Measurements from ENCODE around the gene NPY4R. TPM values are rescaled to one million over a fixed set of nuclear protein-coding genes. Genes with fewer than 3 reads are reported as not detected.
A peak's percentile ranks its signal among the peaks of the same experiment; 100 is the strongest.
"Not testable (repeated sequence)": the region's sequence is repeated elsewhere in the genome, so short reads cannot be mapped to it uniquely, and the experiment has no call there.

The NPY4R gene, protein sequence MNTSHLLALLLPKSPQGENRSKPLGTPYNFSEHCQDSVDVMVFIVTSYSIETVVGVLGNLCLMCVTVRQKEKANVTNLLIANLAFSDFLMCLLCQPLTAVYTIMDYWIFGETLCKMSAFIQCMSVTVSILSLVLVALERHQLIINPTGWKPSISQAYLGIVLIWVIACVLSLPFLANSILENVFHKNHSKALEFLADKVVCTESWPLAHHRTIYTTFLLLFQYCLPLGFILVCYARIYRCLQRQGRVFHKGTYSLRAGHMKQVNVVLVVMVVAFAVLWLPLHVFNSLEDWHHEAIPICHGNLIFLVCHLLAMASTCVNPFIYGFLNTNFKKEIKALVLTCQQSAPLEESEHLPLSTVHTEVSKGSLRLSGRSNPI
- total RNA-seq: under 1 TPM in 1 of 2 donors, not detected in 1; 0.12 TPM
- polyA plus RNA-seq (ENCODE audit: insufficient read depth, low read depth, low replicate concordance): 0.26 TPM
- long read RNA-seq, donor 1: 0 reads
- long read RNA-seq, donor 2: 0 reads

DNA sequence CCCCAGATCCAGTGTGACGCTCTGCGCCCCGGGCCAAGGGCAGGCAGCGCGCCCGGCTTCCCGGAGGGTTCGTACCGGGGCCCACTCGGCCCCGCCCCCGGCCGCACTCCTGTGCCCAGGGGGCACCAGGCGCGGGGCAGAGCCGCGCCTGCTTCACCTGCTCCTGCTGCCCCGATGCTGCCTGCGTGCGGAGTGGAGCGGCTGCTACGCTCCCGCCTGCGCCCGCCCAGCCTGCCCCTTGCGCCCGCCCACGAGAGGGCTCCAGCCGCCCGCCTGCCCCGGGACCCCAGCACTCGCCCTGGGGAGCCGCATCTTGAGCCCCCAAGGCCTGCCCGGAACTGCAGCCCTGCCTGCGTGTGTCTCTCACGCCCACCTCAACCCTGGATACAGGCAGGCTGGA is at the start of gene NPY4R:
NPY4R (minus strand) TSS at position 194 of the 400 bp plus-strand sequence. CDS start 3,323 bp downstream, outside the sequence.
- H3K27ac ChIP-seq; H3K4me1 ChIP-seq; H3K4me3 ChIP-seq; H3K9me3 ChIP-seq; intact Hi-C loops (cut with DNase I; ENCODE audit: low total_unique reads); DNase-seq; H3K27me3 ChIP-seq; H3K36me3 ChIP-seq (ENCODE audit: low read depth, missing control alignments): not testable (repeated sequence)
- WGBS, 2 donors: no CpG with 5 or more reads among the region's 36 CpGs

DNA sequence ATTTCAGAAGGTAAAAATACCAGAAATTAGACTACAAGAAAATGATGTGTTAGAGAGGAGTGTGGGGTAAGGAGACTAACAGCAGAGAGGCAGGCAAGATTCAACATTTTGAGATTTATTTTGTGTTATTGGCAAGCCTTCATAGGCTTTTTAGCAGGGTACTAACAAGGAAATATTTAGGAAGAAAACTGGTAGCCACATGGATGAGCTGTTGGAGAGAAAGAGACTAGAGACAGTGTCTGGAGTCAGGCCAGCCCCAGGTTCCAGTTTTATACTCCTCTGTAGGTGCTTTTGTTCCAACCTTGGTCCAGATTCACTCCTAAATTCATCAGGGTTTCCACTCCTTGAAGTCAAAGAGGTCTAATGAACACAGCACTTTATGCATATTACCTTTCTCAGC is 49.6 kb upstream of the NPY4R start:
- no peak for TF ChIP-seq POLR2A (IDR thresholded peaks at IDR 0.05)
- TF ChIP-seq, protein P1, sequence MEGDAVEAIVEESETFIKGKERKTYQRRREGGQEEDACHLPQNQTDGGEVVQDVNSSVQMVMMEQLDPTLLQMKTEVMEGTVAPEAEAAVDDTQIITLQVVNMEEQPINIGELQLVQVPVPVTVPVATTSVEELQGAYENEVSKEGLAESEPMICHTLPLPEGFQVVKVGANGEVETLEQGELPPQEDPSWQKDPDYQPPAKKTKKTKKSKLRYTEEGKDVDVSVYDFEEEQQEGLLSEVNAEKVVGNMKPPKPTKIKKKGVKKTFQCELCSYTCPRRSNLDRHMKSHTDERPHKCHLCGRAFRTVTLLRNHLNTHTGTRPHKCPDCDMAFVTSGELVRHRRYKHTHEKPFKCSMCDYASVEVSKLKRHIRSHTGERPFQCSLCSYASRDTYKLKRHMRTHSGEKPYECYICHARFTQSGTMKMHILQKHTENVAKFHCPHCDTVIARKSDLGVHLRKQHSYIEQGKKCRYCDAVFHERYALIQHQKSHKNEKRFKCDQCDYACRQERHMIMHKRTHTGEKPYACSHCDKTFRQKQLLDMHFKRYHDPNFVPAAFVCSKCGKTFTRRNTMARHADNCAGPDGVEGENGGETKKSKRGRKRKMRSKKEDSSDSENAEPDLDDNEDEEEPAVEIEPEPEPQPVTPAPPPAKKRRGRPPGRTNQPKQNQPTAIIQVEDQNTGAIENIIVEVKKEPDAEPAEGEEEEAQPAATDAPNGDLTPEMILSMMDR (IDR thresholded peaks at IDR 0.05): no peak

DNA sequence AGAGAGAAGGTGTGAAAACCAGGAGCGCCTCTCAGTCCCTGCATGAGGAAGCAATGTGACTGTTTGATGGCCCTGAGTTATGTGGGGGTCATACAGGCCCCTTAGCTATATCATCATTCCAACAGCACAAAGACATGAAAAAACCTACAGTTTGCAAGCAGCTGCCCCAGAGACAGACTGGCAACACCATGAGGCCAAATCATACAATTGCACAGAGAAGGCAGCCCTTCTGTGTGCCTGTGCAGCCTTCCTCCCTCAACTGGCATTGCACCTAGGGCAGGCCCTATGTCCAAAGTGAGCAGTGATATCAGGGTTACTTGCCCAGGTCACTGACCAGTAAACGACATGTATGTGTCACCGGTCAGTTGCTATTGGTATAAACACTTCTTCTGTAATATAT is 49.1 kb upstream of the NPY4R start:
- Histone ChIP-seq H3K4me1 (no peaks in the 10 kb centered on the region), H3K27ac (no peak overlapping the region), H3K4me3 (no peak overlapping the region), H3K27me3 (no peaks in the 10 kb centered on the region), H3K36me3 (ENCODE audit: low read depth, missing control alignments) (no peaks in the 10 kb centered on the region), H3K9me3 (no peaks in the 10 kb centered on the region)
- intact Hi-C loops (cut with DNase I; ENCODE audit: low total_unique reads): no loop called here
- no peak for DNase-seq
- TF ChIP-seq, protein P1 (IDR thresholded peaks at IDR 0.05): no peak
- TF ChIP-seq POLR2A (IDR thresholded peaks at IDR 0.05): no peak
- WGBS, 2 donors: 78 to 86% methylated on average over 3 of the region's 3 CpGs

More for the DNA sequence above, 49.6 kb upstream of the NPY4R start:
- H3K27ac ChIP-seq: no peak overlapping the region
- no peak overlapping the region for H3K4me3 ChIP-seq
- intact Hi-C loops (cut with DNase I; ENCODE audit: low total_unique reads): no loop called here
- no peaks in the 10 kb centered on the region for H3K9me3 ChIP-seq
- no peaks in the 10 kb centered on the region for H3K27me3 ChIP-seq
- peak; percentile 9 for DNase-seq
- H3K4me1 ChIP-seq: no peaks in the 10 kb centered on the region
- H3K36me3 ChIP-seq (ENCODE audit: low read depth, missing control alignments): no peaks in the 10 kb centered on the region

DNA sequence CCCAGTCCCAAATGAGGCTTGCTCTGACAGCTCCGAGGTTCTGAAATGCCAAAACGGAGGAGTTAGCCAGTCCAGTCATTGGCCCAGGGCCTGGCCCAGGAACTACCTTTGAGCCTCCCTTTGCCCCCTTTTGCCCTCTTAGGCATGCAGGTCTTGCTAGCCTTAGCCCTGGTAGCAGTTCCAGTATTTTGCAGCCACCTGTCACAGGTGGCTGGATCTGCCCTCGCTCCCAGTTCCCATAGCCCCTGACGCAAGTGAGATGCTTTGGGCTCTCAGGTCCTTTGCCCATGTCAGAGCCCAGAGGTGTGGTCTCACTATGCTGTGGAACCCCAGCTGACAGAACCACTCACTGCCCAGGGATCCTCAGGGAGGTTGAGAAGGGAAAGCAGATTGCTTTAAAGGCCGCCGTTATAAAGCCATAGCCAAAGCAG is 48.7 kb upstream of the NPY4R start:
- 71 to 73% methylated on average over 6 of the region's 6 CpGs for WGBS, 2 donors
- Histone ChIP-seq H3K27me3 (no peaks in the 10 kb centered on the region), H3K36me3 (ENCODE audit: low read depth, missing control alignments) (no peaks in the 10 kb centered on the region), H3K4me3 (no peak overlapping the region), H3K4me1 (no peaks in the 10 kb centered on the region), H3K27ac (no peak overlapping the region), H3K9me3 (no peaks in the 10 kb centered on the region)
- peak; percentile 8 for DNase-seq
- intact Hi-C loops (cut with DNase I; ENCODE audit: low total_unique reads): no loop called here
- TF ChIP-seq, protein P1 (IDR thresholded peaks at IDR 0.05): no peak
- no peak for TF ChIP-seq POLR2A (IDR thresholded peaks at IDR 0.05)

DNA sequence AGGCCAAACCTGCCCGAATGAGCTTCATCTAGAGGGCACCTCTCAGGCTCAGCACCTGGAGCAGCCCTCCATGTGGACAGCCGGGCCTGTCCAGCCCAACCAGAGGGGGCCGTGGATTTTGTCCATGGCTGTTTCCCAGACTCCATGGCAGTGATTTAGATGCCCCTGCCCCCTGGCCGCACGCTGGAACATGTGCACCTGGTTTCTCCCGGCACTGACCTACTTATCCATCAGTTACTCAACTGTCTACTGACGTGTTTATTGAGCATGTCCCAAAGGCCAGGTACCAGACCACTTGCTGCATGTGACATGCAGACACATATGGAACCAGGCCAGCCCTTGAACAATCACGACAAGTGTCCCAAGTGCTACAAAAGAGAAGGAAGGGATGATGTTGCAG is 47.6 kb upstream of the NPY4R start:
- H3K9me3 ChIP-seq; intact Hi-C loops (cut with DNase I; ENCODE audit: low total_unique reads); DNase-seq; H3K27me3 ChIP-seq; H3K36me3 ChIP-seq (ENCODE audit: low read depth, missing control alignments); H3K27ac ChIP-seq; H3K4me3 ChIP-seq; H3K4me1 ChIP-seq: not testable (repeated sequence)
- no CpG with 5 or more reads among the region's 8 CpGs for WGBS, 2 donors

DNA sequence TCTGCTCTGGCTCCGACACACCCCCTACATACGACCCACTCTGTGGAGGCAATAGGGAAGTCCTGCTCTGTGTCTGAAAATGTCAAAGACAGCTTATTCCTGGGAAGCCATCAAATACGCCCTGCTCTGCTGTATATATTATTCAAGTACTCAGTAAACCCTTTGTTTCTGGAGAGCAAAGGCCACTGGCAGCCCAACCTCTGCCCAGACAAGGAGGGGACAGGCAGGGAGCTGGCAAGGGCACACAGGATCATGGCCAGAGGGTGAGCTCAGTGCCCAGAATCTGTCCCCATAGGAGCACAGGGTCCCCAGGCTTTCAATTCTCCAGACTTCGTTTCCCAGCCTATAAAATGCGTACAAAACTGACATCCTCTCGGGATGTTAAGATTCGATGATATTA is 47.0 kb upstream of the NPY4R start:
- H3K4me1 ChIP-seq; H3K27me3 ChIP-seq; H3K27ac ChIP-seq; H3K36me3 ChIP-seq (ENCODE audit: low read depth, missing control alignments); DNase-seq; intact Hi-C loops (cut with DNase I; ENCODE audit: low total_unique reads); H3K4me3 ChIP-seq; H3K9me3 ChIP-seq: not testable (repeated sequence)
- WGBS, 2 donors: 90% methylated on average over 2 of the region's 7 CpGs; no CpG with 5 or more reads in 1 of the 2 donors

DNA sequence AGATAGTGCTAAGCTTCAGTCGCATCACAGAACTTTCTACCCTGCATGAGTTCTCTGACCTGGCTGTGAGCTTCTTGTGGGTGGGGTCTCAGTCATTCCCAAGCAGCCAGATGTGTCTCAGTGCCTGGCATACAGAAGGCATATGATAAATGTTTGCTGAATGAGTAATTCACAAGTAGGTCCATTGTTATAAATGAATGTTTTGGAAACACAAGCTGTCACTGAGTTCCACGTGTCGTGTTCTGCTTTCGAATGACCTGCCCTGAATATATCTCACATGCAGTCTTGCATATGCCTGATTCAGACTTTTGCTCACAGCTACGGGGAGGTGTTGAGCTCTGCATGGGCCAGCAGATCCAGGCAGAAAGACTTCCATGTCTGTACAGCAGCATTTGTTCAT is 46.2 kb upstream of the NPY4R start:
- H3K4me3 ChIP-seq; H3K27me3 ChIP-seq; H3K9me3 ChIP-seq; H3K27ac ChIP-seq; intact Hi-C loops (cut with DNase I; ENCODE audit: low total_unique reads); DNase-seq; H3K36me3 ChIP-seq (ENCODE audit: low read depth, missing control alignments); H3K4me1 ChIP-seq: not testable (repeated sequence)
- no CpG with 5 or more reads among the region's 5 CpGs for WGBS, 2 donors

DNA sequence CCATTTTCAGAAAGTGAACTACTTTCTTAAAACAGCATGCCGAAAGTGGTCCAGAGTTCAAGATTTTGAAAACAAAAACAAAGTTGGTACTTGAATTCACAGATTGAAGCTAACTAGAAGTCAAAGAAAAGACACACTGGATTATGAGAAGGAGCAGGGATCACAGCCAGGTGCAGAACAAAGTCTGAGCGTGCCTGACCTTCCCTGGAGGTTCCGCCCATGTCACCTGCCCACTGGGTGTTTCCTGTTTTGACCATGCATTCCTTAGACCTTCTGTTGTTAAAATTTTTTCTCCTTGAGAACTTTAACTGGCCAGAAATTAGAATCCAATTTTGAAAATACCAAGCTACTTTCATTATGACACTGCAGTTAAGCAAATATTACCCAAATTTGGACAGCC is 34.2 kb upstream of the NPY4R start:
- intact Hi-C loops (cut with DNase I; ENCODE audit: low total_unique reads); H3K27me3 ChIP-seq; H3K9me3 ChIP-seq; H3K4me1 ChIP-seq; DNase-seq; H3K27ac ChIP-seq; H3K36me3 ChIP-seq (ENCODE audit: low read depth, missing control alignments); H3K4me3 ChIP-seq: not testable (repeated sequence)
- WGBS, 2 donors: no CpG with 5 or more reads among the region's 3 CpGs

DNA sequence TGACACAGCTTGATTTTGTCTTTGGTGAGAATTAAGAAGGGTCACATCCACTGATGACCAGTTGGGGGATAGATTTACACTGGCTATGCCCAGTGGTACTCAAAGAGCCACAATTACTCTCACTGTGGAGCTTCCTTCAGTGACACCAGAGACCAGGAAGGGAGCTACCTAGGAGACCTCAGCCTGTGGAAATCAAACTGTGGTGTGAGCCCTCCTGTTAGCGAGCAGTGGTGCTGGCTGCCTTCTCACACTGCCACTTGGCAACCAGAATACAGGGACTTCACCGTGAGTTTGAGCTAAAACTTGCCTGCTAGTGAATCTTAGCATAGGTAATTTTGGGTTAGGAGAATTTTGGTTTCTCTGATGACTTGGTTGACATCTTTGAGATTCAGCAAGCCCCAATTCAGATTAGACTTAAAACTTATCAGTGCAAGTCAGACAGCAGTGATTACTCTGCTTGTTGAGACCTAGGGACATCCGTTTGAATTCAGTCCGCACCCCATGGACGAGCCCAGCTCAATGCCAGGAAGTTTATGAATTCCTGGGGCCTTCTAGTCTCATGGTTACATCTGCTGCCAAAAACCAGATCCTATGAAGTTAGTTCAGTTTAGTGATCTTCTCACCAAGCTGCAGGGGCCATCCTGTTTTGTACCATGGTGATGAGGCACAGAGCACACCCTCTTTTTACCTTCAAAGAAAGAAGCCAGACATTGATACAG is 33.4 kb upstream of the NPY4R start:
- H3K27me3 ChIP-seq; H3K4me3 ChIP-seq; H3K4me1 ChIP-seq; DNase-seq; H3K9me3 ChIP-seq; H3K27ac ChIP-seq; intact Hi-C loops (cut with DNase I; ENCODE audit: low total_unique reads); H3K36me3 ChIP-seq (ENCODE audit: low read depth, missing control alignments): not testable (repeated sequence)
- WGBS, 2 donors: no CpG with 5 or more reads among the region's 5 CpGs
